Cerebellar cortex (tissue), 1 donor: ENCODE data around the gene PISD.
A peak's percentile ranks its signal among the peaks of the same experiment; 100 is the strongest.

Experiments
- DNase-seq: peaks from one replicate; pipeline ENCODE4 v3.0.0-alpha.2; 2015; ENCODE audit warnings: low spot score

Gene PISD

GRCh38 chr22:31625661-31626426 lies 36.2 kb downstream of the PISD start:
- DNase-seq: peak; percentile 94

GRCh38 chr22:31625257-31625640 lies 36.8 kb downstream of the PISD start:
- no peak for DNase-seq

GRCh38 chr22:31623592-31624304 lies 38.3 kb downstream of the PISD start:
- no peak for DNase-seq

- no peak for DNase-seq
Measured at GRCh38 chr22:31622980-31623379, 39.0 kb downstream of the PISD start.

GRCh38 chr22:31621507-31622124 lies 40.4 kb downstream of the PISD start:
- DNase-seq: no peak

GRCh38 chr22:31620756-31621480 lies 41.1 kb downstream of the PISD start:
- no peak for DNase-seq

GRCh38 chr22:31619611-31620300 lies 42.3 kb downstream of the PISD start:
- DNase-seq: no peak

GRCh38 chr22:31618471-31619176 lies 43.4 kb downstream of the PISD start:
- DNase-seq: no peak

- DNase-seq: no peak
Measured at GRCh38 chr22:31618057-31618456, 44.0 kb downstream of the PISD start.

GRCh38 chr22:31616315-31616980 lies 45.6 kb downstream of the PISD start:
- no peak for DNase-seq

- DNase-seq: no peak
Measured at GRCh38 chr22:31615940-31616314, 46.1 kb downstream of the PISD start.

- no peak for DNase-seq
Measured at GRCh38 chr22:31615491-31615860, 46.5 kb downstream of the PISD start.

- no peak for DNase-seq
Measured at GRCh38 chr22:31614781-31615490, 47.1 kb downstream of the PISD start.

GRCh38 chr22:31613904-31614296 lies 48.1 kb downstream of the PISD start:
- DNase-seq: no peak

- DNase-seq: no peak
Measured at GRCh38 chr22:31613286-31613903, 48.6 kb downstream of the PISD start.

- DNase-seq: no peak
Measured at GRCh38 chr22:31612891-31613285, 49.1 kb downstream of the PISD start.

GRCh38 chr22:31611061-31611760 lies 50.8 kb downstream of the PISD start:
- no peak for DNase-seq

- DNase-seq: no peak
Measured at GRCh38 chr22:31610611-31611010, 51.4 kb downstream of the PISD start.

- DNase-seq: no peak
Measured at GRCh38 chr22:31609716-31610115, 52.3 kb downstream of the PISD start.
